HEK293 (cell line): ENCODE results near the gene CXXC1.

ENCODE experiments used
- CTCF ChIA-PET: fragments of 350-600 bp; formaldehyde crosslinking; extraction: SDS; loops from one replicate; lab custom pipeline; 2021; ENCODE audit warnings: antibody characterized with exemption; lab: Yijun Ruan, JAX
- POLR2A ChIA-PET: fragments of 300-600 bp; formaldehyde crosslinking; extraction: SDS; loops from one replicate; lab custom pipeline; 2020; ENCODE audit warnings: antibody characterized with exemption, inconsistent platforms; lab: Yijun Ruan, JAX
- H3K27ac ChIP-seq: fragments of 200-500 bp; sonication (Bioruptor generic); 2 replicates; pipeline ENCODE4 v1.5.1; 2014; ENCODE audit warnings: low read depth, low read length, control low read depth, inconsistent platforms; ENCODE audit errors: extremely low read depth
- H3K36me3 ChIP-seq, 2 experiments: fragments of 200-500 bp in 1 of 2; sonication (Bioruptor generic) in 1 of 2; 1 replicate in 1 of 2; 2 replicates in 1 of 2; pipeline ENCODE4 v1.5.1; 2014 to 2017; ENCODE audit warnings: inconsistent platforms in 2 of 2, low read length in 2 of 2; ENCODE audit not compliant: control insufficient read depth in 2 of 2, insufficient read depth in 1 of 2
- H3K4me1 ChIP-seq: fragments of 200-500 bp; sonication (Bioruptor generic); 2 replicates; pipeline ENCODE4 v1.5.1; 2014; ENCODE audit warnings: mild to moderate bottlenecking, low read length, inconsistent platforms; ENCODE audit not compliant: control insufficient read depth, insufficient read depth
- H3K4me3 ChIP-seq: 2 replicates; pipeline ENCODE4 v1.5.1; 2011; ENCODE audit warnings: low read depth, mild to moderate bottlenecking, control low read depth, low read length, moderate library complexity
- H3K9me3 ChIP-seq: fragments of 200-500 bp; sonication (Bioruptor generic); 2 replicates; pipeline ENCODE4 v1.5.1; 2014; ENCODE audit warnings: low read depth, low read length, inconsistent platforms; ENCODE audit not compliant: control insufficient read depth, insufficient read depth
- KLF16 ChIP-seq: fragments of 450-650 bp; formaldehyde crosslinking; IDR thresholded peaks from 2 replicates; pipeline ENCODE4 v1.5.1; 2017; ENCODE audit warnings: missing biosample characterization, missing genetic modification characterization
- SP2 ChIP-seq: fragments of 450-650 bp; formaldehyde crosslinking; IDR thresholded peaks from 2 replicates; pipeline ENCODE4 v1.5.1; 2016; ENCODE audit warnings: missing biosample characterization, missing genetic modification characterization
- TRIM28 ChIP-seq: IDR thresholded peaks from 2 replicates; pipeline ENCODE4 v1.6.1; 2011; ENCODE audit warnings: low read length, control low read depth, borderline replicate concordance
- ZFHX2 ChIP-seq: fragments of 450-650 bp; formaldehyde crosslinking; conservative IDR thresholded peaks from 2 replicates; pipeline ENCODE4 v1.5.1; 2016; ENCODE audit warnings: missing biosample characterization, missing genetic modification characterization
- ZNF10 ChIP-seq: fragments of 450-650 bp; formaldehyde crosslinking; IDR thresholded peaks from 2 replicates; pipeline ENCODE4 v1.5.1; 2017; ENCODE audit warnings: missing biosample characterization, missing genetic modification characterization
- ZNF16 ChIP-seq: fragments of 450-650 bp; formaldehyde crosslinking; IDR thresholded peaks from 2 replicates; pipeline ENCODE4 v1.5.1; 2016; ENCODE audit warnings: low read depth, missing biosample characterization, missing genetic modification characterization
- ZNF221 ChIP-seq: fragments of 450-650 bp; formaldehyde crosslinking; IDR thresholded peaks from 2 replicates; pipeline ENCODE4 v1.5.1; 2017; ENCODE audit warnings: missing biosample characterization, missing genetic modification characterization, borderline replicate concordance
- ZNF311 ChIP-seq: fragments of 450-650 bp; formaldehyde crosslinking; IDR thresholded peaks from 2 replicates; pipeline ENCODE4 v1.5.1; 2017; ENCODE audit warnings: missing biosample characterization, missing genetic modification characterization, borderline replicate concordance
- ZNF335 ChIP-seq: fragments of 450-650 bp; formaldehyde crosslinking; conservative IDR thresholded peaks from 2 replicates; pipeline ENCODE4 v1.5.1; 2016; ENCODE audit warnings: missing biosample characterization, missing genetic modification characterization
- ZNF391 ChIP-seq: fragments of 450-650 bp; formaldehyde crosslinking; IDR thresholded peaks from 2 replicates; pipeline ENCODE4 v1.5.1; 2016; ENCODE audit warnings: low read depth, missing biosample characterization, missing genetic modification characterization, borderline replicate concordance
- ZNF514 ChIP-seq: fragments of 450-650 bp; formaldehyde crosslinking; IDR thresholded peaks from 2 replicates; pipeline ENCODE4 v1.5.1; 2016; ENCODE audit warnings: missing biosample characterization, missing genetic modification characterization
- ZNF600 ChIP-seq: fragments of 450-650 bp; formaldehyde crosslinking; IDR thresholded peaks from 2 replicates; pipeline ENCODE4 v1.5.1; 2016; ENCODE audit warnings: missing biosample characterization, missing genetic modification characterization
- ZNF624 ChIP-seq: fragments of 450-650 bp; formaldehyde crosslinking; IDR thresholded peaks from 2 replicates; pipeline ENCODE4 v1.5.1; 2017; ENCODE audit warnings: missing biosample characterization, missing genetic modification characterization
- ZNF629 ChIP-seq: fragments of 450-650 bp; formaldehyde crosslinking; IDR thresholded peaks from 2 replicates; pipeline ENCODE4 v1.5.1; 2017; ENCODE audit warnings: missing biosample characterization, missing genetic modification characterization
- ZNF670 ChIP-seq: fragments of 450-650 bp; formaldehyde crosslinking; IDR thresholded peaks from 2 replicates; pipeline ENCODE4 v1.5.1; 2016; ENCODE audit warnings: missing biosample characterization, missing genetic modification characterization, low read depth
- ZNF777 ChIP-seq: fragments of 450-650 bp; formaldehyde crosslinking; IDR thresholded peaks from 2 replicates; pipeline ENCODE4 v1.5.1; 2017; ENCODE audit warnings: missing biosample characterization, missing genetic modification characterization, borderline replicate concordance
- TF ChIP-seq, protein P1 (sequence below): fragments of 450-650 bp; formaldehyde crosslinking; IDR thresholded peaks from 2 replicates; pipeline ENCODE4 v1.5.1; 2017; ENCODE audit warnings: missing biosample characterization, missing genetic modification characterization
- TF ChIP-seq, protein P2 (sequence below): fragments of 450-650 bp; formaldehyde crosslinking; IDR thresholded peaks from 2 replicates; pipeline ENCODE4 v1.5.1; 2016; ENCODE audit warnings: missing biosample characterization, missing genetic modification characterization, borderline replicate concordance

Gene CXXC1

DNA sequence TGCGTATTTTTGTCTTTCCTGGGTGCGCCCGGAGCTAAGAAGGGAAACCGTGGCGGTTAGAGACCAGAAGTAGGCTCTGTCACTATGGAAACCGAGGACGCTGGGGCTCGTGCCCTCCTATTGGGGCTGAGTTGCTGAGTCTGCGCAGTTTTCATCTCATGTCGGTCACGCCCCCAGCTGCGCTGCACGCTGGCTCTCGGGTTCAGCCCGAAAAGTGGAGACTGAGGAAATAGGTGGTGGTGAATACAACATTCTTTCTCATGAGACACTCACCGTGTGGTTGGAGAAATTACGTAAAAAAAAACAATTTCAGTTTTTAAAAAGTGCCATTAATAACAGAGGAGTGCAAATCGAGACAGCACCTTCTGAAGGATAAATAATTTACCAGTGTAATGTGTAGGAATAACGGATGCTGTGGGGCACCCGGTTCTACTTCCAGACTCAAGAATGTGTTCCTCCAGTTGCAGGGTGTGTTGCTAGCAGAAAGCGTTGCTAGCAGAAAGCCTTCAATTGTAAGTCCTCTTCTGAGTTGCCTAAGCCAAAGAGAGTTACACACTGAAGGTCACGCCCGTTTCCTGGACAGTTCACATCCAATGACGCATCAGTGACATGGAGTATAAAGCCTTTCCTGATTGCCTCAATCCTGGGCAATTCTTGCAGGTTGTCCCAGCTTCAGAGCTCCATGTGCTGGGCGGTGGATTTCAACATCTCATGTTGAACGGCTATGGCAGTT lies 20.4 kb upstream of the CXXC1 start (continued):
- TF ChIP-seq ZNF600, result peak; percentile 78
- TF ChIP-seq, protein P1, sequence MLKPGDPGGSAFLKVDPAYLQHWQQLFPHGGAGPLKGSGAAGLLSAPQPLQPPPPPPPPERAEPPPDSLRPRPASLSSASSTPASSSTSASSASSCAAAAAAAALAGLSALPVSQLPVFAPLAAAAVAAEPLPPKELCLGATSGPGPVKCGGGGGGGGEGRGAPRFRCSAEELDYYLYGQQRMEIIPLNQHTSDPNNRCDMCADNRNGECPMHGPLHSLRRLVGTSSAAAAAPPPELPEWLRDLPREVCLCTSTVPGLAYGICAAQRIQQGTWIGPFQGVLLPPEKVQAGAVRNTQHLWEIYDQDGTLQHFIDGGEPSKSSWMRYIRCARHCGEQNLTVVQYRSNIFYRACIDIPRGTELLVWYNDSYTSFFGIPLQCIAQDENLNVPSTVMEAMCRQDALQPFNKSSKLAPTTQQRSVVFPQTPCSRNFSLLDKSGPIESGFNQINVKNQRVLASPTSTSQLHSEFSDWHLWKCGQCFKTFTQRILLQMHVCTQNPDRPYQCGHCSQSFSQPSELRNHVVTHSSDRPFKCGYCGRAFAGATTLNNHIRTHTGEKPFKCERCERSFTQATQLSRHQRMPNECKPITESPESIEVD (tag by site-specific recombination), result no peak
- no peak for TF ChIP-seq ZNF221
- no peak for TF ChIP-seq KLF16 (tag by site-specific recombination)
- peak; percentile 77 for TF ChIP-seq ZNF335 (tag by site-specific recombination)
- no peak for TF ChIP-seq ZNF670
- no peak for TF ChIP-seq TRIM28
- no peak for TF ChIP-seq ZNF10 (tag by site-specific recombination)
- peak; percentile 43 for TF ChIP-seq SP2 (tag by site-specific recombination)
- no peak for TF ChIP-seq ZNF311 (tag by site-specific recombination)
- peak; percentile 78 for TF ChIP-seq ZNF629 (tag by site-specific recombination)
- TF ChIP-seq ZNF514 (tag by site-specific recombination), result no peak
- TF ChIP-seq, all 188 proteins: peak for 21

DNA sequence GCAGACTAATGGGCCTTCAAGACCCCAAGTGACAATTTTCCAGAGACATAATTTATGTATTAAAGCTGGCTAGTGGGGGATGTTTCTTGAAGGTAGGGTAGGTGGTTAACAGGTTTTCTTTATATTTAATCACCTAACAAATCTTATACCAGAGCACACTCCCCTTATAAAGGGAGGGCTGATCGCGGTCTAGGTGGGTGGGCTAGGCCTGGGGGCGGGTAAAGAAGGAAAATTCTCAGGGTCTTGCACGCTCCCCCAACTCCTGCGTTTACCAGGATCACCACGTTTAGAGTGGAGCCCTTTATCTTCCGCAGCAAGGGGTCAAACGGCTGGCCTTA lies 19.9 kb upstream of the CXXC1 start:
- CTCF ChIA-PET, result interaction anchor here (0.7 to 1.0 kb wide), 2 partner anchors 42 to 45 kb away, joined by 3 read pairs; no protein-coding TSS in a partner anchor
- Histone ChIP-seq H3K9me3 (no peaks in the 10 kb centered on the region), H3K4me3 (peak overlapping the region; percentile 30), H3K27ac (no peak overlapping the region), H3K36me3 (no peaks in the 10 kb centered on the region), H3K4me1 (peaks cover 6% of the 10 kb centered on the region; the same call in 1 of the 2 replicates)
- POLR2A ChIA-PET, result interaction anchor here (1.5 kb wide), 1 partner anchor 26 kb away, joined by 8 read pairs; the partner anchor contains the start of gene MBD1
- TF ChIP-seq ZFHX2 (tag by site-specific recombination), result peak; percentile 38
- TF ChIP-seq ZNF16, result no peak
- no peak for TF ChIP-seq ZNF624 (tag by site-specific recombination)
- no peak for TF ChIP-seq ZNF391 (tag by site-specific recombination)
- no peak for TF ChIP-seq ZNF777 (tag by site-specific recombination)
- TF ChIP-seq, protein P2, sequence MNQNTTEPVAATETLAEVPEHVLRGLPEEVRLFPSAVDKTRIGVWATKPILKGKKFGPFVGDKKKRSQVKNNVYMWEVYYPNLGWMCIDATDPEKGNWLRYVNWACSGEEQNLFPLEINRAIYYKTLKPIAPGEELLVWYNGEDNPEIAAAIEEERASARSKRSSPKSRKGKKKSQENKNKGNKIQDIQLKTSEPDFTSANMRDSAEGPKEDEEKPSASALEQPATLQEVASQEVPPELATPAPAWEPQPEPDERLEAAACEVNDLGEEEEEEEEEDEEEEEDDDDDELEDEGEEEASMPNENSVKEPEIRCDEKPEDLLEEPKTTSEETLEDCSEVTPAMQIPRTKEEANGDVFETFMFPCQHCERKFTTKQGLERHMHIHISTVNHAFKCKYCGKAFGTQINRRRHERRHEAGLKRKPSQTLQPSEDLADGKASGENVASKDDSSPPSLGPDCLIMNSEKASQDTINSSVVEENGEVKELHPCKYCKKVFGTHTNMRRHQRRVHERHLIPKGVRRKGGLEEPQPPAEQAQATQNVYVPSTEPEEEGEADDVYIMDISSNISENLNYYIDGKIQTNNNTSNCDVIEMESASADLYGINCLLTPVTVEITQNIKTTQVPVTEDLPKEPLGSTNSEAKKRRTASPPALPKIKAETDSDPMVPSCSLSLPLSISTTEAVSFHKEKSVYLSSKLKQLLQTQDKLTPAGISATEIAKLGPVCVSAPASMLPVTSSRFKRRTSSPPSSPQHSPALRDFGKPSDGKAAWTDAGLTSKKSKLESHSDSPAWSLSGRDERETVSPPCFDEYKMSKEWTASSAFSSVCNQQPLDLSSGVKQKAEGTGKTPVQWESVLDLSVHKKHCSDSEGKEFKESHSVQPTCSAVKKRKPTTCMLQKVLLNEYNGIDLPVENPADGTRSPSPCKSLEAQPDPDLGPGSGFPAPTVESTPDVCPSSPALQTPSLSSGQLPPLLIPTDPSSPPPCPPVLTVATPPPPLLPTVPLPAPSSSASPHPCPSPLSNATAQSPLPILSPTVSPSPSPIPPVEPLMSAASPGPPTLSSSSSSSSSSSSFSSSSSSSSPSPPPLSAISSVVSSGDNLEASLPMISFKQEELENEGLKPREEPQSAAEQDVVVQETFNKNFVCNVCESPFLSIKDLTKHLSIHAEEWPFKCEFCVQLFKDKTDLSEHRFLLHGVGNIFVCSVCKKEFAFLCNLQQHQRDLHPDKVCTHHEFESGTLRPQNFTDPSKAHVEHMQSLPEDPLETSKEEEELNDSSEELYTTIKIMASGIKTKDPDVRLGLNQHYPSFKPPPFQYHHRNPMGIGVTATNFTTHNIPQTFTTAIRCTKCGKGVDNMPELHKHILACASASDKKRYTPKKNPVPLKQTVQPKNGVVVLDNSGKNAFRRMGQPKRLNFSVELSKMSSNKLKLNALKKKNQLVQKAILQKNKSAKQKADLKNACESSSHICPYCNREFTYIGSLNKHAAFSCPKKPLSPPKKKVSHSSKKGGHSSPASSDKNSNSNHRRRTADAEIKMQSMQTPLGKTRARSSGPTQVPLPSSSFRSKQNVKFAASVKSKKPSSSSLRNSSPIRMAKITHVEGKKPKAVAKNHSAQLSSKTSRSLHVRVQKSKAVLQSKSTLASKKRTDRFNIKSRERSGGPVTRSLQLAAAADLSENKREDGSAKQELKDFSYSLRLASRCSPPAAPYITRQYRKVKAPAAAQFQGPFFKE (tag by site-specific recombination), result no peak
